Memory B cell (primary cell): Measurements from ENCODE around the gene DOK6.

Source experiments
- ATAC-seq: fragments of 150-1000 bp; cut with Tn5 transposase; 2 replicates; pipeline ENCODE4 v1.10.0; 2021; ENCODE audit warnings: low read depth, mild to moderate bottlenecking, moderate library complexity
- DNase-seq, 2 donors: peaks; one replicate each; pipeline ENCODE4 v3.0.0; 2022; ENCODE audit warnings: low spot score in 2 of 2
- H3K27ac Mint-ChIP-seq: one replicate; pipeline ENCODE4 v1.8.0; 2022; ENCODE audit warnings: mild to moderate bottlenecking, moderate library complexity, mixed read lengths
- H3K27me3 Mint-ChIP-seq: one replicate; pipeline ENCODE4 v1.8.0; 2022; ENCODE audit warnings: mixed read lengths
- H3K36me3 Mint-ChIP-seq: one replicate; pipeline ENCODE4 v1.8.0; 2022; ENCODE audit warnings: mild to moderate bottlenecking, mixed read lengths
- H3K4me1 Mint-ChIP-seq: one replicate; pipeline ENCODE4 v1.8.0; 2022; ENCODE audit warnings: mixed read lengths
- H3K4me3 Mint-ChIP-seq: one replicate; pipeline ENCODE4 v1.8.0; 2022; ENCODE audit warnings: mild to moderate bottlenecking, moderate library complexity, mixed read lengths
- H3K9me3 Mint-ChIP-seq: one replicate; pipeline ENCODE4 v1.8.0; 2022; ENCODE audit warnings: mixed read lengths

DOK6 gene

DNA sequence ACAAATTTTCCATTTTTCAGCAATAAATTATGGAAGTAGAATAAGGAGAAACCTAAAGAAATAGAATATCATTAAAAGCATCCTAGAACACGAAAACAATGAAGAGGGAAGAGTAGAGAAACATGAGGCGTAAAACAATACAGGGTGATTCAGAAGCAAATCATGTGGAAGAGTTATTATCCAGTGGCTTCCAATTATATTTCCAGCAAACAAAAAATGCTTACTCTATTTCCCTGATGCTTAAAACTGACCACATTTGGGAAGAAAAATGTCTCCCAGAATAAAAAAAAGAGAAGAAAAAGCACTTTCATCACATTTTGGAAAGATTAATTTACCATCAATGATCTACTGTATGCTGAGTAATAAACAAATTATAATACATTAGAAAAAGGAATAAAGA, 354.4 kb downstream of the DOK6 start:
- Mint-ChIP-seq H3K36me3 (no peaks in the 10 kb centered on the region), H3K4me3 (no peak overlapping the region), H3K4me1 (no peaks in the 10 kb centered on the region), H3K9me3 (peaks cover under 1% of the 10 kb centered on the region), H3K27me3 (no peaks in the 10 kb centered on the region), H3K27ac (no peak overlapping the region)
- ATAC-seq (no peak), DNase-seq (no peak)

DNA sequence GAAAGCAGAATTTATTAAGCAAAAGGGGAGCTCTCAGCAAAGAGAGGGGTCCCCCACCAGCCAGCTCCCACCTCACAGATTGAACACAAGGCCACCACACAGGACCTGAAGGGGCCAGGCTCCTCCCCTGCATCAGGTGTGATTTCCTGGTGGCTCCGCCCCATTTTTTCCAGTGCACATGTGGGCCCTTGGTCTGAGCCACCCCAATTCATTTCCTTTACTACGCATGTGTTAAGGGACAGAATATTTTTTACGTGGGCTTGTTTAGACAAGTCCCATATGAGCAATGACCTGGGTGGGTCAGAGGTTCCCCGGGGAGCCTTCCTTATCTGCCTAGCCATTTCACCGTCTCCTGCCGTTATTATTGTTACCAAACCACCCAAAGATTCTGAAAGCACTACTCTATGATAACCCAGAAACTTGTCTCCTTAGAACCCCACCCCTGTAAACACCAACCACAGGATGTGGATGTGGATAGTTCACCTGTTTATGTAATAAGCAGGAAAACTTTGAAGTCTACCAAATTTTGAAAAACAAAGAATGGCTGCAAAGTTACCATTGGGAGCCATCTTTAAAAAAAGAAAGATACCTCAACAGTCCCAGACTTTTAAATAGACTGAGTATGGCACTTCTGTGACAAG, 355.3 kb downstream of the DOK6 start:
- Mint-ChIP-seq H3K4me3 (no peak overlapping the region), H3K27me3 (no peaks in the 10 kb centered on the region), H3K27ac (no peak overlapping the region), H3K4me1 (no peaks in the 10 kb centered on the region), H3K36me3 (no peaks in the 10 kb centered on the region), H3K9me3 (no peaks in the 10 kb centered on the region)
- ATAC-seq (no peak), DNase-seq (no peak)

DNA sequence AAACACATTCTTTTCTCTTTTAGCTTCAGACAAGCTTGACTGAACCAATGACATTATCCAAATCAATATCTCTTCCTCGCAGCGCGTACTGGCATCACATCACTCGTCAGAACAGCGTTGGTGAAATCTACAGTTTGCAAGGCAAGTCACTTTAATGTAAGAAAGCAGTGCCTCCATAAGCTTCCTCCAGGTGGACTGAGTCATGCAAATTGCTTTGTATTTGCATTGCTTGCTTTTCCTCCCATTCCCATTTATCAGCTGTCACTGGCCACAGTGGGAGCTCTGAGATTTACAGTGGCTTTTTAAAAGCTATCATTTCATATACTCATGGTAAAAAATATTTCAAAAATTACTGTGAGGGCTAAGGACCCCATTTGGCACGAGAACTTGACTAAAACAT, 357.0 kb downstream of the DOK6 start:
- no peaks in the 10 kb centered on the region for H3K27me3 Mint-ChIP-seq
- H3K4me1 Mint-ChIP-seq = no peaks in the 10 kb centered on the region
- H3K27ac Mint-ChIP-seq = no peak overlapping the region
- no peak overlapping the region for H3K4me3 Mint-ChIP-seq
- no peaks in the 10 kb centered on the region for H3K36me3 Mint-ChIP-seq
- no peaks in the 10 kb centered on the region for H3K9me3 Mint-ChIP-seq
- no peak for DNase-seq
- no peak for ATAC-seq

DNA sequence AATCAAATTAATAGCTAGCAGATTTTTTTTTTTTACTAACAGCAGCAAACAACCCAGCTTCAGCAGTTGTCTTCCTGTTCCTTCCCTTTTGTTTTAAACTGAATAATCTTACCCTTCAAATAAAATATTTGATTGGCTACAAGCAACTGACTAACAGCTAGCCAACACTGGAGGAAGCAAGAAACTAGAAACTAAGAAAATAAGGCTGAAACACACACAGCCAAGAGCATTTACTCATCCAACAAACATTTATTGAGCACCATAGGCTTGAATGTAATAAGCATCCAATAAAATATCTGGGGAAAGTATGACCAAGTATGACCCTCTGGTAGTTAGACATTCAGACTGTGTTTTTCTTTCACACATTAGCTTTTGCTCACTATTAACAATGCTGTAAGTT, 357.8 kb downstream of the DOK6 start:
- H3K27me3 Mint-ChIP-seq = no peaks in the 10 kb centered on the region
- no peak for DNase-seq

DNA sequence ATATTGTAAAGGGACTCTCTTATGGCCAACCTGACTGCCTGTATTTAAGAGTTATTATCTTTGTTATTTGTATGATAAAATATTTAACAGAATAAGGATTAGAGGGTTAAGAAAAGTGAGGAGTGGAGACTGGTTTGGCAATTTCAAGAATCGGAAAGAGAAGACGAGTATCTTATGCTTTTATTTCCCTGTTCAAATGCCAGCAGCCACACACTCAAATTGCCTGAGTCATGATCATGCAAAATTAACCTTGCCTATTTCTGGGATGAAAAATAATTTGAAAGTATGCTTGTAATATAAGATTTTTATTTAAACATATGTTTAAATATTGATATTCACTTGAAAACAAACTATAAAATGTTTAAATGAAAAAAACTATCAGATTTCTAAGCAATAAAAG, 358.4 kb downstream of the DOK6 start:
- ATAC-seq (no peak), DNase-seq (no peak)
- Mint-ChIP-seq H3K27me3 (no peaks in the 10 kb centered on the region), H3K4me1 (no peaks in the 10 kb centered on the region), H3K27ac (no peak overlapping the region), H3K9me3 (no peaks in the 10 kb centered on the region), H3K36me3 (no peaks in the 10 kb centered on the region), H3K4me3 (no peak overlapping the region)

More for the DNA sequence above, 357.8 kb downstream of the DOK6 start:
- H3K27ac Mint-ChIP-seq = no peak overlapping the region
- H3K9me3 Mint-ChIP-seq = no peaks in the 10 kb centered on the region
- H3K36me3 Mint-ChIP-seq = no peaks in the 10 kb centered on the region
- no peak overlapping the region for H3K4me3 Mint-ChIP-seq
- ATAC-seq = no peak
- no peaks in the 10 kb centered on the region for H3K4me1 Mint-ChIP-seq

DNA sequence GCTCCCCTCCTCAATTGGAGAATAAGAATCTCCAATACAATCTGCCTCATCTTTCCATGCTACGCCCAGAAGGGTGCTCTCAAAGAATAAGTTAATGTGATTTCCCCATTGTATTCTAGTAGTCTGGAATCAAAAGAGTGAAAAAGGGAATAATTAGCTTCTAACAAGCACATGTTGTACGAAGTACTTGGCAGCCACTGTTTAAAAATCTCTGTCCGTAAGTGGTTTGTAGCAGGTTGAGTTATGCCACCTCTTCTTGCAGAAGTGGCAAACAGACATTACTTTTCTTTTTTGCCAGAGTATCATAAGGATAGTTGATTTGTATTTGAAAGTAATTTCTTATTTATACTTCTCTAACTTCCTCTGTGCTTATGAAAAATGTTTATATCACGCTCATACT, 362.3 kb downstream of the DOK6 start:
- H3K27ac Mint-ChIP-seq = no peak overlapping the region
- ATAC-seq = no peak
- no peaks in the 10 kb centered on the region for H3K36me3 Mint-ChIP-seq
- H3K4me1 Mint-ChIP-seq = no peaks in the 10 kb centered on the region
- no peaks in the 10 kb centered on the region for H3K27me3 Mint-ChIP-seq
- H3K4me3 Mint-ChIP-seq = no peak overlapping the region
- H3K9me3 Mint-ChIP-seq = no peaks in the 10 kb centered on the region
- no peak for DNase-seq

DNA sequence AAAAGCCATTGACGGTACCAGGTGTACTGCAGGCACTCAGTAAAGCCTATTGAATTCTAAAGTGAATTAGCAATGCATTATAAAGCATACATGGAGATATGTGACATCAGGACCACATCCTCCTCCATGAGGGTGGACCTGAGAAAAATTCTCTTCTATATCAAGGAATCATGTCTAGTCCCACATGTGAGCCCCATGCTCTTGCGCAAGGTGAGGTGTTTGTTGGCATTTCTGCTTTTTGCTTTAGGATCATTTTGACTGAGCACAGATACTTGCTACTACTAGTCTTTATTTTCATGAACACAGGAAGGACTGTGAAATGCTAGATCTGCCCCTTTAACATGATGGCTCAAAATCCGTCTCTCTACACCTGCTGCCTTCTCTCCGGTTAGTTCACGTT, 363.1 kb downstream of the DOK6 start:
- H3K9me3 Mint-ChIP-seq = no peaks in the 10 kb centered on the region
- H3K27ac Mint-ChIP-seq = no peak overlapping the region
- no peaks in the 10 kb centered on the region for H3K27me3 Mint-ChIP-seq
- ATAC-seq (no peak), DNase-seq (no peak)
- no peak overlapping the region for H3K4me3 Mint-ChIP-seq
- H3K4me1 Mint-ChIP-seq = no peaks in the 10 kb centered on the region
- H3K36me3 Mint-ChIP-seq = no peaks in the 10 kb centered on the region

DNA sequence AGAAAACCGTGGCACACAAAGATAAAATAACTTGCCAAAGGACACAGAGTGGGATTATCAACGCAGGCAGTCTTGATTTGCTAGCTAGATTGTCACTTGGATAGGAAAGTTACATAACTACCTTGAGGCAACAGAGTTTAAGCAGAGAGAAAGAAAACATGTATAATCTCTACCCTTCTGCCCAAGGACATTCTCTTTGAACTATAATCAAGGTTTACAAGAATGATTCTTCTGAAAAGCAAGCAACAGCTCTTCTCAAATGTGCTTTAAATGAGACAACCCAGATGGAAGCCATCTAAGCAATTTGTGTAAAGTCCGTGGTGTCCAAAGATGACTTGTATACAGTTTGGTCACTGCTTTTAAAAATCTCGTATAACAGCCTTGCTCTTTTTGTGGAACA, 369.6 kb downstream of the DOK6 start:
- Mint-ChIP-seq H3K36me3 (no peaks in the 10 kb centered on the region), H3K4me1 (no peaks in the 10 kb centered on the region), H3K9me3 (no peaks in the 10 kb centered on the region), H3K27me3 (no peaks in the 10 kb centered on the region), H3K4me3 (no peak overlapping the region), H3K27ac (no peak overlapping the region)
- ATAC-seq = no peak
- DNase-seq = no peak

DNA sequence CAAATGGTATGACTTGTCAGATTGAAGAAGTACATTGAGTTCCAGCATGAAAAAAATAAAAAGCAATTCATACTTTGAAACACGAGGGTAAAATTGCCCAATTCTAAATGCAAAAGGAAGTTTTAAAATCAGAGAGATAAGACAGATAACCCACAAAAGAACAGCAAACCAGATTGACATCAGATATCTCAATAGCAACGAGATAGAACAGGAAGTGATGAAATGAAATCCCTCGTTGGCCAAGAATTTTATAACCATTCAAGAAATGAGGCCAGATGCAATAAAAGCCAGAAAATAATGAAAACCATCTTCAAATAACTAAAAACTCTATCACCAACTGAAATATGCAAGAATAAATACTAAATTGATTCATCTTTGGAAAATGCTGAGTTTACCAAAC, 374.1 kb downstream of the DOK6 start:
- no peaks in the 10 kb centered on the region for H3K27me3 Mint-ChIP-seq
- no peak for ATAC-seq
- no peaks in the 10 kb centered on the region for H3K4me1 Mint-ChIP-seq
- H3K4me3 Mint-ChIP-seq = no peak overlapping the region
- no peaks in the 10 kb centered on the region for H3K9me3 Mint-ChIP-seq
- no peaks in the 10 kb centered on the region for H3K36me3 Mint-ChIP-seq
- no peak for DNase-seq
- H3K27ac Mint-ChIP-seq = no peak overlapping the region

DNA sequence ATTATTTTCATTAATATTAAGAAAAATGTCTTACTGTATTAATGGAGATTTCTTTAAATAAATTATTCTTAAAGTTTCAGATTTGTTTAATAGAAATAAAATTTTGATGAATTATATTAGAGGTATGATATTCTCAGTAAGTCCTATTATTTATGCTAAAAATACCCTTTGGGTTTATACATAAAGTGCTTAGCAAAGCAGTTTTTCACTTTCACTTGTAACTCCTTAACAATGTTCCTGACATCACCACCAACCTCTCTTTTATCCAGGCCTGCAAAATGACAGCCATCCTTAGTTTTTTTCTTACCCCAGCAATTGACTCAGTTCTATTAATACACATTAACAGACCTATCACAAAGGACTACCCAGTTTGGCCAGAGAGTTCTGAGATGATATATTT, 376.6 kb downstream of the DOK6 start:
- ATAC-seq = no peak
- H3K9me3 Mint-ChIP-seq = no peaks in the 10 kb centered on the region
- DNase-seq = no peak
- H3K4me1 Mint-ChIP-seq = no peaks in the 10 kb centered on the region
- H3K27me3 Mint-ChIP-seq = no peaks in the 10 kb centered on the region
- H3K36me3 Mint-ChIP-seq = no peaks in the 10 kb centered on the region
- no peak overlapping the region for H3K27ac Mint-ChIP-seq
- H3K4me3 Mint-ChIP-seq = no peak overlapping the region

DNA sequence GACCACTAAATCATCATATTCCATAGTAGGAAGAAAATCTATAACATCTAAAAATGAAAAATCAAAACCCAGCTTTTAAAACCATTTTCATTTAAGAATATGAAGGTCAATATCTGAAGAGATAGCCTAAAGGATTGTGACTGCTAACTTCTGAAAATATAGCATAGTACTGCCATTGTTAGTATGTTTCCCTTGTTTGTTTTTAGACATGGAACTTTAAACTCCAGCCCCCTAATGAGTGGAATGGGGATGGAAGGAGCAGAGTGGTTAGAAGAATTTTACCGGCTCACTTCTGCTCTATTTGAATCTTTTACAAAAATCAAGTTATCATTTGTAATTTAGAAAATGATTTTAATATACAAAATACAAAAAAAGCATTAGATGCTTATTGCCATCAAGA, 378.0 kb downstream of the DOK6 start:
- H3K27ac Mint-ChIP-seq = no peak overlapping the region
- ATAC-seq = no peak
- no peak for DNase-seq
- H3K9me3 Mint-ChIP-seq = no peaks in the 10 kb centered on the region
- no peaks in the 10 kb centered on the region for H3K36me3 Mint-ChIP-seq
- H3K4me3 Mint-ChIP-seq = no peak overlapping the region
- no peaks in the 10 kb centered on the region for H3K4me1 Mint-ChIP-seq
- peaks cover 1% of the 10 kb centered on the region for H3K27me3 Mint-ChIP-seq

DNA sequence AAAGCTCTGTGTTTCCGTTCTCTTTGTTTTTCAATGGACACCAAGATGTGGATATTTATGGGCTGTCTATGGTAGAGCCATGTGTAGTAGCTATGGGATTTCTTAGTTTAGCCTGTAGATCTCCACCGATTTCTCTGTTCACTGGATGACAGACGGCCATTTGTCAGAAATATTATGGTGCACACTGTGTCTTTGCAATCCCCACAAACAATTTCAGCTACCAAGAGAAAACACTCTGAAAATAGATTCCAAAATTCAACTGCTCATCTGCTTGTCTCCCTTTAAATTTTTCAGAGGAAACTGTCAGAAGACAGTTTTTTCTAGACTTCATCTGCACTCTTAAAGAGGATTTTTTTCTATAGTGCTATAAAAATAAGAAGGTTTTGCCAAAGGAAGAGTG, 380.2 kb downstream of the DOK6 start:
- no peak for ATAC-seq
- Mint-ChIP-seq H3K4me3 (no peak overlapping the region), H3K9me3 (no peaks in the 10 kb centered on the region), H3K27ac (no peak overlapping the region), H3K4me1 (no peaks in the 10 kb centered on the region), H3K36me3 (no peaks in the 10 kb centered on the region), H3K27me3 (peaks cover 1% of the 10 kb centered on the region)
- DNase-seq = no peak

DNA sequence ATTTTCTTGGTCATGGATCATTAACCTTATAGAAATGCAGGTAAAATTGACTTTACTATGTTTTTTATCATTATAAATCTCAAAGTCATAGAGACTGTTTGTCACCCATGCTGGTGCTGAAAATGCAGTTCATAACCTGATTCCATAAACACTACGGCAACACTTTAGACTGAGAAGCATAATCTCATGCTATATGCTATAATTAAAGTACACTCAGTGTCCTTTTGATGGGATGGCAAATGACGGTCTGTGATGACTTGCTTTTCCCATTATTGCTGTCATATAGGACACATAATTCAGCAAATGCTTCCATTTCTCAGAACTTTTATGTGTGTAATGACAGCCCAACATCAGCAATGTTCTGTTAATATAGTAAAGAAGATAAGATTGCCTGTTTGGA, 384.1 kb downstream of the DOK6 start:
- Mint-ChIP-seq H3K9me3 (no peaks in the 10 kb centered on the region), H3K36me3 (no peaks in the 10 kb centered on the region)

DNA sequence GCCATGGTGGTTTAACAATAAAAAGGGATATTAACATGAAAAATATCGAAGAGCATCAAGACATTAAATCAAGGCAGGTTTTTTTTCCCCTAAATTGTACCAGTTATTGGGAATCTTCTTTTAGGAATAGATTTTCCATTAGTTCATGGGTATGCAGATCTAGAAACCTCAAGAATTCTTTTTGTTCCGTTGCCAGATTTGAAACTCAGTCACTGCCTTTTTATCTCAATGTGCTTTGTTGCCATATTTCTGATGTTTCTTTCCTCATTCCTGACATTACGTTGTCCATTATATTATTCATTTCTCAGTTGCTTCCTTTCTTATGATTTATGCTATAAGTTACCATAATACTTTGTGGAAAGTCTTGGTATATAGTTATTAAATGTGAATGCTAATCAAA, 384.8 kb downstream of the DOK6 start:
- H3K27me3 Mint-ChIP-seq = peaks cover 1% of the 10 kb centered on the region
- no peak overlapping the region for H3K4me3 Mint-ChIP-seq
- H3K27ac Mint-ChIP-seq = no peak overlapping the region
- no peak for DNase-seq
- no peak for ATAC-seq
- no peaks in the 10 kb centered on the region for H3K9me3 Mint-ChIP-seq
- H3K36me3 Mint-ChIP-seq = no peaks in the 10 kb centered on the region
- H3K4me1 Mint-ChIP-seq = no peaks in the 10 kb centered on the region

More for the DNA sequence above, 384.1 kb downstream of the DOK6 start:
- H3K4me1 Mint-ChIP-seq = no peaks in the 10 kb centered on the region
- peaks cover 1% of the 10 kb centered on the region for H3K27me3 Mint-ChIP-seq
- no peak overlapping the region for H3K27ac Mint-ChIP-seq
- H3K4me3 Mint-ChIP-seq = no peak overlapping the region
- ATAC-seq (no peak), DNase-seq (no peak)

DNA sequence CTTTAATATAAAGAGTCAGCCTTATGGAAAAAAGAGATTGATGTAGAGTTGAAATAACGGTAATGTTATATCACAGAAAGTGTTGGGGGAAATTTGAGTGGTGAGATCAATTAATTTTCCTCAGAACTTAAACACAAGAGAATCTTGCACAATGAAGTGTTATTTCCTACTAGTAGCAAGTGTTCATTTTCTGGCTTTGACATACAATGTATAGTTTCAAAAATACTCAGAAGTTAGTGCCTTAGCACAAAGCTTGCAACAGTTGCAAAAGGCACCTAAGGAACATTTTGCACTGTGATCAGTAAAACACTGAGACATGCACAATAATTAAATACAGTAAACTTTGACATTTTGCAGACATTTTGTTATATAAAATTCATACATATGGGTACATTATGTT, 385.7 kb downstream of the DOK6 start:
- no peaks in the 10 kb centered on the region for H3K4me1 Mint-ChIP-seq
- no peaks in the 10 kb centered on the region for H3K36me3 Mint-ChIP-seq
- H3K27me3 Mint-ChIP-seq = peaks cover 1% of the 10 kb centered on the region
- ATAC-seq (no peak), DNase-seq (no peak)
- no peaks in the 10 kb centered on the region for H3K9me3 Mint-ChIP-seq
- H3K27ac Mint-ChIP-seq = no peak overlapping the region
- H3K4me3 Mint-ChIP-seq = no peak overlapping the region
